Measurements from ENCODE around the gene SLC16A7. TPM values are rescaled to one million over a fixed set of nuclear protein-coding genes. Genes with fewer than 3 reads are reported as not detected.

The SLC16A7 gene
- total and polyA plus RNA-seq, 9 donors = 1.5 to 9.7 (median 4.0) TPM

GRCh38 chr12:59812716-59813115 lies 216.9 kb downstream of the SLC16A7 start:
- no peak for DNase-seq
- Histone ChIP-seq H3K4me1 (ENCODE audit: control insufficient read depth, insufficient read depth, low read length) (no peaks in the 10 kb centered on the region), H3K4me3 (ENCODE audit: low read length) (no peak overlapping the region), H3K9me3 (replicated peaks; ENCODE audit: control insufficient read depth, low read depth, low read length) (no peaks in the 10 kb centered on the region), H3K36me3 (ENCODE audit: control insufficient read depth, insufficient read depth, low read length) (no peaks in the 10 kb centered on the region), H3K27ac (ENCODE audit: low read length) (no peak overlapping the region), H3K27me3 (ENCODE audit: control insufficient read depth, insufficient read depth, low read length) (no peaks in the 10 kb centered on the region)
- no CpG with 5 or more reads among the region's 7 CpGs for WGBS (ENCODE audit: insufficient coverage)

GRCh38 chr12:59820594-59821011 lies 224.8 kb downstream of the SLC16A7 start:
- Histone ChIP-seq H3K9me3 (replicated peaks; ENCODE audit: control insufficient read depth, low read depth, low read length) (no peaks in the 10 kb centered on the region), H3K4me3 (ENCODE audit: low read length) (no peak overlapping the region), H3K27ac (ENCODE audit: low read length) (no peak overlapping the region), H3K27me3 (ENCODE audit: control insufficient read depth, insufficient read depth, low read length) (no peaks in the 10 kb centered on the region), H3K4me1 (ENCODE audit: control insufficient read depth, insufficient read depth, low read length) (no peaks in the 10 kb centered on the region), H3K36me3 (ENCODE audit: control insufficient read depth, insufficient read depth, low read length) (no peaks in the 10 kb centered on the region)
- 55% methylated on average over 2 of the region's 2 CpGs for WGBS (ENCODE audit: insufficient coverage)
- no peak for DNase-seq

- no peaks in the 10 kb centered on the region for H3K36me3 ChIP-seq (ENCODE audit: control insufficient read depth, insufficient read depth, low read length)
- H3K27me3 ChIP-seq (ENCODE audit: control insufficient read depth, insufficient read depth, low read length) = no peaks in the 10 kb centered on the region
- H3K9me3 ChIP-seq (replicated peaks; ENCODE audit: control insufficient read depth, low read depth, low read length) = no peaks in the 10 kb centered on the region
- H3K27ac ChIP-seq (ENCODE audit: low read length) = no peak overlapping the region
- H3K4me3 ChIP-seq (ENCODE audit: low read length) = no peak overlapping the region
- DNase-seq = no peak
- H3K4me1 ChIP-seq (ENCODE audit: control insufficient read depth, insufficient read depth, low read length) = no peaks in the 10 kb centered on the region
Observed at GRCh38 chr12:59823567-59823966, 227.7 kb downstream of the SLC16A7 start.

GRCh38 chr12:59827767-59828166 lies 231.9 kb downstream of the SLC16A7 start:
- Histone ChIP-seq H3K9me3 (replicated peaks; ENCODE audit: control insufficient read depth, low read depth, low read length) (no peaks in the 10 kb centered on the region), H3K36me3 (ENCODE audit: control insufficient read depth, insufficient read depth, low read length) (no peaks in the 10 kb centered on the region), H3K4me3 (ENCODE audit: low read length) (no peak overlapping the region), H3K27ac (ENCODE audit: low read length) (no peak overlapping the region), H3K27me3 (ENCODE audit: control insufficient read depth, insufficient read depth, low read length) (no peaks in the 10 kb centered on the region), H3K4me1 (ENCODE audit: control insufficient read depth, insufficient read depth, low read length) (no peaks in the 10 kb centered on the region)
- no CpG with 5 or more reads among the region's 3 CpGs for WGBS (ENCODE audit: insufficient coverage)
- DNase-seq = no peak

GRCh38 chr12:59828521-59828920 lies 232.7 kb downstream of the SLC16A7 start:
- no peak for DNase-seq
- Histone ChIP-seq H3K4me3 (ENCODE audit: low read length) (no peak overlapping the region), H3K27ac (ENCODE audit: low read length) (no peak overlapping the region), H3K9me3 (replicated peaks; ENCODE audit: control insufficient read depth, low read depth, low read length) (no peaks in the 10 kb centered on the region), H3K27me3 (ENCODE audit: control insufficient read depth, insufficient read depth, low read length) (no peaks in the 10 kb centered on the region), H3K4me1 (ENCODE audit: control insufficient read depth, insufficient read depth, low read length) (no peaks in the 10 kb centered on the region), H3K36me3 (ENCODE audit: control insufficient read depth, insufficient read depth, low read length) (no peaks in the 10 kb centered on the region)

- whole genome bisulfite sequencing (ENCODE audit: insufficient coverage) = 100% methylated on average over 1 of the region's 3 CpGs
- Histone ChIP-seq H3K4me1 (ENCODE audit: control insufficient read depth, insufficient read depth, low read length) (no peaks in the 10 kb centered on the region), H3K9me3 (replicated peaks; ENCODE audit: control insufficient read depth, low read depth, low read length) (no peaks in the 10 kb centered on the region), H3K27ac (ENCODE audit: low read length) (no peak overlapping the region), H3K36me3 (ENCODE audit: control insufficient read depth, insufficient read depth, low read length) (no peaks in the 10 kb centered on the region), H3K4me3 (ENCODE audit: low read length) (no peak overlapping the region), H3K27me3 (ENCODE audit: control insufficient read depth, insufficient read depth, low read length) (no peaks in the 10 kb centered on the region)
- DNase-seq = no peak
Observed at GRCh38 chr12:59833408-59833807, 237.6 kb downstream of the SLC16A7 start.

- DNase-seq = peak; percentile 10
- no CpG with 5 or more reads among the region's 2 CpGs for WGBS (ENCODE audit: insufficient coverage)
- Histone ChIP-seq H3K4me1 (ENCODE audit: control insufficient read depth, insufficient read depth, low read length) (no peaks in the 10 kb centered on the region), H3K4me3 (ENCODE audit: low read length) (no peak overlapping the region), H3K27me3 (ENCODE audit: control insufficient read depth, insufficient read depth, low read length) (no peaks in the 10 kb centered on the region), H3K36me3 (ENCODE audit: control insufficient read depth, insufficient read depth, low read length) (no peaks in the 10 kb centered on the region), H3K9me3 (replicated peaks; ENCODE audit: control insufficient read depth, low read depth, low read length) (no peaks in the 10 kb centered on the region), H3K27ac (ENCODE audit: low read length) (no peak overlapping the region)
Observed at GRCh38 chr12:59834659-59835474, 239.0 kb downstream of the SLC16A7 start.
